Heart left ventricle (tissue), 13 donors: ENCODE data around the gene GAB2.
"Not testable (repeated sequence)": the region's sequence is repeated elsewhere in the genome, so short reads cannot be mapped to it uniquely, and the experiment has no call there.

ENCODE experiments used
- CTCF ChIP-seq, 12 donors: fragments of 200-600 bp; sonication (generic) in 4 of 12; IDR thresholded peaks; one replicate each; pipeline versions ENCODE4 v1.5.0 to v1.8.0; 2018 to 2022; ENCODE audit warnings: antibody characterized with exemption in 12 of 12, mild to moderate bottlenecking in 5 of 12
- POLR2A ChIP-seq, 2 donors: fragments of 450-650 bp; IDR thresholded peaks; one replicate each; pipeline ENCODE4 v1.6.1; 2017; ENCODE audit warnings: antibody characterized with exemption in 2 of 2, mild to moderate bottlenecking in 2 of 2, moderate library complexity in 2 of 2
- donor health status: ischemic (EF 13 %, LVEDD 7.1; RV severe dilation, severe dysfunction).
- donor health status: DM: no; HTN: yes; CAD: no.
- donor health status: DM: no; HTN: no; CAD: no.
- donor health status: ischemic (EF 25% LVEDD 6.9; RV normal size, moderate dysfunction).
- donor health status: ischemic (EF 25% LVEDD 5.7; RV mildly dilated, moderate dysfunction).
- donor health status: ischemic (EF 35%, LVEDD 5.7; RV mildly dilated, moderate dysfunction).
- donor health status: nonischemic (EF 11% LVEDD 7.7; RV severe dilation, severe dysfunction).
- donor health status: DM: yes; HTN: yes; CAD: no.
- donor health status: PGD.
- donor health status: ischemic (EF 29% LVEDD 5.4; RV normal size, mild dysfunction).
- donor health status: nonischemic (EF 23%, LVEDD 6.1; RV moderate dilation, normal function).

GRCh38 chr11:78357924-78358323 lies 59.7 kb downstream of the GAB2 start:
- TF ChIP-seq CTCF, POLR2A (IDR thresholded peaks at IDR 0.05): not testable (repeated sequence)
